Activated CD8-positive, alpha-beta memory T cell treated with anti-CD3 and anti-CD28 coated beads for 4 hours (primary cell): ENCODE results near the gene SENP1.

Experiments
- DNase-seq, 2 donors: peaks; one replicate each; pipeline ENCODE4 v3.0.0-alpha.2; 2020; ENCODE audit warnings: low read depth in 2 of 2

The SENP1 gene

DNA sequence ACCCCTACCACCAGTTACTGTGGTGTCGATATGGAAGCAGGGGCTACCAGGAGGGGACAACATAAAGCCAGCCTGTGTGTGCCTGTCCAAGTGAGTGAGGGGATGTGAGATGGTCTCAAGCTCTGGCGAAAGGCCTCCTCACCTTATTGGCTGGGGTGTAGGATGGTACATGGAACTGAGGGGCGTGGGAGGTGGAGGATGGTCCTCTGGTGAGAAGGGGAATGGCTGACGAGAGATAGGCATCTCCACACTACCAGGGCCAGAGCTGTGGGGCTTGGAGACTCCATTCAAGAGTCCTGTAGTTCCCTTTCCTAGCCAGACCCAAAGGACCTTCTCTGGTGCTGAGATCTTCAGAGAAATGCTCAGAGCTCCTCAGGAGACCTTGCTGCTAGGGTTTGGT, 69.1 kb downstream of the SENP1 start:
- no peak for DNase-seq

- DNase-seq: no peak
Measured at GRCh38 chr12:48034835-48035805, 70.8 kb downstream of the SENP1 start.

GRCh38 chr12:48033451-48033850, 72.4 kb downstream of the SENP1 start:
- no peak for DNase-seq

GRCh38 chr12:48032597-48032996, 73.3 kb downstream of the SENP1 start:
- no peak for DNase-seq

- DNase-seq: no peak
Measured at GRCh38 chr12:48031135-48031960, 74.5 kb downstream of the SENP1 start.

DNA sequence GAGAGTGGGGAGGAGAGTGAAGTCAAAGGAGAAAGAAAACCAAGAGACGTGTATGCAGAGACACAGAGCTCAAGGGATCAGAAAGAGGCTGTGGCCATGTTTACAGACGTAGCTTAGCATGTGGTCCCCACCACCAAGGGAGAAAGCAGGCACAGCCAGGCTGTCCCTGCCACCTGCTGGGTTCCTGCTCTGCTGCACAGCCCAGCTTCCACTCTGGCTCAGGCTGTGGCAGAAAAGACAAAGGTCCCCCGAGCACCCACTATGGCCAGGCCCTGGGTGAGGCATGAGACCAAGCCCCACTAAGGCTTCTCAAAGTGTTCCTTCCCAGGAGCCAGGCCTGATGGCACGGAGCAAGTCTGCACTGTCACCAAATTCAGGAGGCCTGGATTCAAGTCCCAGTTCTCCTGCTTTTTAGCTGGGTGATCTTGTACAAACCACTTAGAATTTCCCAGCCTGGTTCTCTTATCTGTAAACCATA, 75.7 kb downstream of the SENP1 start:
- DNase-seq: no peak

GRCh38 chr12:48029491-48030172, 76.2 kb downstream of the SENP1 start:
- no peak for DNase-seq

DNA sequence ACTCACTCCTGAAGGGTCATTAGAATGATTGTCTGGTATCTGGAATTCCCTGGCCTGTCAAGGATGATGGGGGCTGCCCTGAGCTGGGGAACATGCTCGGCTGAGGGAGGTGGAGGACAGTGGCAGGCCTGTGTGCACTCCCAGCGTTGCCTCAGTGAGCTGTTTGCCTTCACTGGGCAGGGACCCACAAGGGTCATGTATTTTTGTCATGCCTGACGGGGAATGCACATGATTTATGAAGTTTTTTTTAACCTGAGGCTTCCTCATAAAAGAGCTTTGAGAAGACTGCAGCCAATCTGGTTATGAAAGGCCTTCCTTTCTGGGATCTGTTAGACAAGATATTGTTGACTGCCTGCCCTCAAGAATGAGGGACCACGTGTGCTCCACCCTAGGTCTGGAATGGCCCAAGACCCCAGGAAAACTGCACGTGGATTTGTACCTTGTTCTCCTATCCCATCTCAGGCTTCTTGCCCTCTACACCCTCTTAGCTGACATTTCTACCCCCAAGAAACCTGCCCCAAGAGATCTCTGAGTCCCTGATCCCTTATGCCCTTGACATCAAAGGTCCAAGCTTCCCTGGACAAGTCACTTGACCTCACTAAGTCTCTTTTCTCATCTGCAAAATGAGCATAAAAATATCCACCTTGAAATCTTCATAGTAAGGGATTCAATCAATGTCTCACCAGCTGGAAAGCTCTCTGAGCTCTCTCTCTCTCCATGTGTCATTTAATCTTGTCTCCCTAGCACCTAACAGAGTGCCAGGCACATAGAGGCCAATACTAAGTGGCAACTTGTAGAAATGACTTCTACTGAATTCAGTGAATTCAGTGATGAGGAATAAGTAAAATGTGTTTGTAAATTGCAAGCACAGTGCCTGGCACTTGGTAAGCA, 77.1 kb downstream of the SENP1 start:
- DNase-seq: no peak

- no peak for DNase-seq
Measured at GRCh38 chr12:48027183-48028002, 78.5 kb downstream of the SENP1 start.

- no peak for DNase-seq
Measured at GRCh38 chr12:48026060-48026827, 79.6 kb downstream of the SENP1 start.

DNA sequence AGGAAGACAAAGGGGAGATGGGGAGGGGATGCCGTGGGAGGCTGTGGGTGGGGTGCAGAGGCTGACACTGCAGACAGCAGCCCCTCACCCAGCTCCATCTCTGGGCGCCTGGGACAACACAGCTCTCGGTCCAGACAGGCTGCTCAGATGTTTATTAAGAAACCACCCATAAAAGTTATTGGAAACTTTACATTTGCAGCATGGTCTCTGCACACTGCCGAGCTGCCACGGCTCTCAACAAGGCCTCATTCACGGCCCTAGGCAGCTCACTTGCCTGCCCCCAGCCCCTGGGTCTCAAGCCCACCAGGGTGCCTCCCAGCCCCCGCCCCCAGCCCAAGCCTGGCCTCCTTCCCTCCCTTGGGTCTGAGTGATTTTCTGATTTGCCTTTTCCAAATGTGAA, 80.6 kb downstream of the SENP1 start:
- DNase-seq: no peak

- DNase-seq: no peak
Measured at GRCh38 chr12:48024735-48025134, 81.1 kb downstream of the SENP1 start.

DNA sequence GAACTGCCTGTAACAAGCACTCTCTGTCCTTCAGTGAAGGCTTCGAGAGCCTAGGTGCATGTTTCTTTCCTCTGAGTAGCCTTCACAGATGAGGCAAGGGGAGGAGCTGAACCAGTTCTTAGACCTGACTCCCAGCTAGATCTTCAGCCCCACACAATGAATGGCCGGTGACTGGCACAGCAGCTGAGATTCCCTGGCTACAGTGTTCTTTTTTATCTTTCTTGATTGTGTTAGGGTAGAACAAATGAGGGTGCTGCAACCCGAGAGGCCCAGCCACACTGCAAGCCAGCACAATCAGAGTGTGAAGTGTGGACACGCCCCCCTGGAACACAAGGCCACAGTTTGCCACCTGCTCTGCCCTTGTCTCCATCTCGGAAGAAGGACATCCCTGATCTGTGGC, 82.5 kb downstream of the SENP1 start:
- no peak for DNase-seq

DNA sequence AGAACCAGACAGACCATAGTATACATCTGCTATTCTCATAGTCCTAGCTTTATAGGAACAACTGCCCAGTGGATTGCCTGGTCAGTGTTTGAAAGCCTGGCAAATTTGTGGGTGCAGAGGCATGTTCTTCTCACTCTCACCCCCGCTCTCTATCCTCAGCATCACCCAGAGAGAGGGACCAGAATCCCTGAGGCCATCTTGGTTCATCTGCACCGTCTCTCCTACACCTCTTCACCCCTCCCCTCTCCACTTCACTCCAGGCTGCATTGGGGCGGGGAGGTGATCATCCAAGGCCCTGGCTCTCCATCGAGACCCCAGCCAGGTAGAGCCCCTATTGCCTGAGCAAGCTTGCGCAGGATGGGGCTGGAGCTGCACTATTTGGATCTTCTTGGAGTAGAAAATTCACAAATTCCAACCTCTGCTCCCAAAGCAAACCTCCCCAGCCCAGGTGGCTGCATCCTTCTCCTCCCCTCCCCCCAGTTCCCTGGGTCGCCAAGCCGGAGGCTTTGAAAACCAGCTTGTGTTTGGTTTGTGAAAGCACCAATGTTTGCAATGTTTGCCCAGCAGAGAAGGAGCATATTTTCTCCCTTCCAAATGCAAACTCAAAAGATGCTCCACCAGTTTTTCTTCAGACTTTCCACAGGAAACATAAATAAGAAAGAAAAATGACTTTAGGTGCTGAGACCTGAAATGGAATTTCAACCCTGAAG, 83.0 kb downstream of the SENP1 start:
- DNase-seq: no peak

DNA sequence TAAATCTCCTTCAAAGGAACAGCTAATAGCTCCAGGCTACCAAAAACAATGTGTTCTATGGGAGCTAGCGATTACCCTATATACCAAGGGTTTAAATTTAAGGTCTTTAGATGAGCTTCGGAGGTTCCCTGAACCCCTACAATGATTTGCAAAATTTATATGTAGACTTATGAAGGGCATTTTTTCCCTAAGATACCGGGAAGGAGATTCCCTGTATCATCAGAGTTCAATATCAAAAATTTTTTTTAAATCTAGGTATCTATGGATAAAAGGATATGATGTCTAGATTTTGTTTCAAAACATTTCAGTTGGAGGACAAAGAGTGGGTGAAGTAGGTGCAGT, 83.7 kb downstream of the SENP1 start:
- no peak for DNase-seq

GRCh38 chr12:48021485-48022179, 84.2 kb downstream of the SENP1 start:
- no peak for DNase-seq

DNA sequence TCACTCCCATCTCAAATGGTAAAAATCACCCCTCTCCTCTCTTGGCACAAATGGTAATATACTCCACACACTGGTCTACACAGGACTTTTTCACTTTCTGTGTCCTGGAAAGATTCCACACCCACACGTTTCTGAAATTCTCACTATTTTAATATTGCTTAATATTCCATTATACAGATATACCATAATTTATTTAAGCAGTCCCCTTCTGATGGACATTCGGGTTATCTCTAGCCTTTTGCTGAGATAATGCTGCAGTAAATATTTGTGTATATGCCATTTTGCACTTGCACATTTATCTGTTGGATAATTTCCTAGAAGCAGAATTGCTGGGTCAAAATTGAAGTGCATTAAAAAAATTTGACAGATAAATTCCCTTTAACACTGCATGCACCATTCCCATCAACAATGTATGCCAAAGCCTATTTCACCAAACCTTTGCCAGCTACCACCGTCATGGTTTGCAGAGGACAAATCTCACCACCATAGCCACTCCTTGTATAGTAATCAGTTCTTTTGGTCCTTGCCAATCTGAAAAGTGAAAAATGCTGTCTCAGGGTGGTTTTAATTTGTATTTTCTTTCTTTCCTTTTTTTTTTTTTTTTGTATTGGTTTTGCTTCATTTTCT, 86.1 kb downstream of the SENP1 start:
- no peak for DNase-seq

GRCh38 chr12:48018618-48018995, 87.3 kb downstream of the SENP1 start:
- no peak for DNase-seq
